Stimulated activated effector memory CD8-positive, alpha-beta T cell treated with anti-CD3 and anti-CD28 coated beads, Interleukin-12 subunit alpha, Interleukin-12 subunit beta, amount 100 ng/mL, for 72 hours (primary cell): ENCODE data around the gene SLC41A2.
"Not testable (repeated sequence)": the region's sequence is repeated elsewhere in the genome, so short reads cannot be mapped to it uniquely, and the experiment has no call there.

Source experiments
- ATAC-seq: fragments of 150-1000 bp; cut with Tn5 transposase; 2 replicates; pipeline ENCODE4 v1.10.0; 2021
- DNase-seq, 2 donors: peaks; one replicate each; pipeline ENCODE4 v3.0.0; 2021 to 2022; ENCODE audit warnings: low spot score in 2 of 2
- H3K27ac Mint-ChIP-seq: one replicate; pipeline ENCODE4 v1.8.0; 2022; ENCODE audit warnings: mild to moderate bottlenecking, mixed read lengths
- H3K36me3 Mint-ChIP-seq: one replicate; pipeline ENCODE4 v1.8.0; 2022; ENCODE audit warnings: mild to moderate bottlenecking, mixed read lengths
- H3K4me1 Mint-ChIP-seq: one replicate; pipeline ENCODE4 v1.8.0; 2022; ENCODE audit warnings: mixed read lengths
- H3K4me3 Mint-ChIP-seq: one replicate; pipeline ENCODE4 v1.8.0; 2022; ENCODE audit warnings: mild to moderate bottlenecking, mixed read lengths
- H3K9me3 Mint-ChIP-seq: one replicate; pipeline ENCODE4 v1.8.0; 2022; ENCODE audit warnings: mixed read lengths

SLC41A2 gene

GRCh38 chr12:104952816-104953215, 5.3 kb downstream of the SLC41A2 start:
- Mint-ChIP-seq H3K4me3 (no peak overlapping the region), H3K27ac (no peak overlapping the region), H3K36me3 (no peaks in the 10 kb centered on the region), H3K9me3 (no peaks in the 10 kb centered on the region), H3K4me1 (peaks cover 9% of the 10 kb centered on the region)
- DNase-seq: no peak
- ATAC-seq: no peak

GRCh38 chr12:104951759-104952509, 6.2 kb downstream of the SLC41A2 start:
- H3K4me3 Mint-ChIP-seq: no peak overlapping the region
- H3K36me3 Mint-ChIP-seq: no peaks in the 10 kb centered on the region
- no peak overlapping the region for H3K27ac Mint-ChIP-seq
- no peak for ATAC-seq
- H3K4me1 Mint-ChIP-seq: peaks cover 4% of the 10 kb centered on the region
- H3K9me3 Mint-ChIP-seq: no peaks in the 10 kb centered on the region
- no peak for DNase-seq

GRCh38 chr12:104948716-104949115, 9.4 kb downstream of the SLC41A2 start:
- not testable (repeated sequence) for H3K4me1 Mint-ChIP-seq, H3K9me3 Mint-ChIP-seq, H3K36me3 Mint-ChIP-seq, ATAC-seq, DNase-seq, H3K27ac Mint-ChIP-seq, H3K4me3 Mint-ChIP-seq

- peaks cover 3% of the 10 kb centered on the region for H3K9me3 Mint-ChIP-seq
- no peak for DNase-seq
- H3K4me3 Mint-ChIP-seq: no peak overlapping the region
- no peak for ATAC-seq
- H3K27ac Mint-ChIP-seq: no peak overlapping the region
- no peaks in the 10 kb centered on the region for H3K4me1 Mint-ChIP-seq
- H3K36me3 Mint-ChIP-seq: peaks cover 7% of the 10 kb centered on the region
These were observed 13.8 kb downstream of the SLC41A2 start for GRCh38 chr12:104944252-104944651.

GRCh38 chr12:104943401-104943800, 14.7 kb downstream of the SLC41A2 start:
- not testable (repeated sequence) for DNase-seq, H3K36me3 Mint-ChIP-seq, H3K9me3 Mint-ChIP-seq, ATAC-seq, H3K27ac Mint-ChIP-seq, H3K4me1 Mint-ChIP-seq, H3K4me3 Mint-ChIP-seq

- H3K36me3 Mint-ChIP-seq: peaks cover 7% of the 10 kb centered on the region
- no peak overlapping the region for H3K4me3 Mint-ChIP-seq
- H3K4me1 Mint-ChIP-seq: no peaks in the 10 kb centered on the region
- ATAC-seq (no peak), DNase-seq (no peak)
- peaks cover 3% of the 10 kb centered on the region for H3K9me3 Mint-ChIP-seq
- H3K27ac Mint-ChIP-seq: no peak overlapping the region
These were observed 16.0 kb downstream of the SLC41A2 start for GRCh38 chr12:104942075-104942474.

- Mint-ChIP-seq H3K4me1 (peaks cover under 1% of the 10 kb centered on the region), H3K27ac (no peak overlapping the region), H3K9me3 (peaks cover 3% of the 10 kb centered on the region), H3K4me3 (no peak overlapping the region), H3K36me3 (peaks cover 7% of the 10 kb centered on the region)
- DNase-seq: no peak
- ATAC-seq: no peak
These were observed 16.6 kb downstream of the SLC41A2 start for GRCh38 chr12:104941454-104941853.

GRCh38 chr12:104939089-104939488, 19.0 kb downstream of the SLC41A2 start:
- no peak overlapping the region for H3K27ac Mint-ChIP-seq
- peaks cover 3% of the 10 kb centered on the region for H3K9me3 Mint-ChIP-seq
- ATAC-seq: no peak
- DNase-seq: no peak
- peaks cover 6% of the 10 kb centered on the region for H3K4me1 Mint-ChIP-seq
- peaks cover 5% of the 10 kb centered on the region for H3K36me3 Mint-ChIP-seq
- no peak overlapping the region for H3K4me3 Mint-ChIP-seq

- DNase-seq: no peak
- no peaks in the 10 kb centered on the region for H3K9me3 Mint-ChIP-seq
- ATAC-seq: no peak
- H3K36me3 Mint-ChIP-seq: no peaks in the 10 kb centered on the region
- peaks cover 6% of the 10 kb centered on the region for H3K4me1 Mint-ChIP-seq
- no peak overlapping the region for H3K27ac Mint-ChIP-seq
- no peak overlapping the region for H3K4me3 Mint-ChIP-seq
These were observed 19.7 kb downstream of the SLC41A2 start for GRCh38 chr12:104938371-104938770.

GRCh38 chr12:104935886-104936285, 22.2 kb downstream of the SLC41A2 start:
- H3K36me3 Mint-ChIP-seq: no peaks in the 10 kb centered on the region
- ATAC-seq: peak; percentile 82
- no peak overlapping the region for H3K27ac Mint-ChIP-seq
- H3K4me3 Mint-ChIP-seq: no peak overlapping the region
- H3K9me3 Mint-ChIP-seq: no peaks in the 10 kb centered on the region
- H3K4me1 Mint-ChIP-seq: peaks cover 20% of the 10 kb centered on the region
- DNase-seq: no peak

GRCh38 chr12:104933778-104934177, 24.3 kb downstream of the SLC41A2 start:
- Mint-ChIP-seq H3K9me3 (no peaks in the 10 kb centered on the region), H3K36me3 (peaks cover 7% of the 10 kb centered on the region), H3K4me3 (no peak overlapping the region), H3K4me1 (peaks cover 35% of the 10 kb centered on the region), H3K27ac (no peak overlapping the region)
- no peak for ATAC-seq
- no peak for DNase-seq

- no peaks in the 10 kb centered on the region for H3K9me3 Mint-ChIP-seq
- H3K4me1 Mint-ChIP-seq: peaks cover 35% of the 10 kb centered on the region
- H3K36me3 Mint-ChIP-seq: peaks cover 11% of the 10 kb centered on the region
- no peak overlapping the region for H3K4me3 Mint-ChIP-seq
- ATAC-seq: no peak
- no peak overlapping the region for H3K27ac Mint-ChIP-seq
- DNase-seq: no peak
These were observed 25.0 kb downstream of the SLC41A2 start for GRCh38 chr12:104933128-104933527.

- ATAC-seq (peak; percentile 99), DNase-seq (peak; percentile 27 to 72)
- Mint-ChIP-seq H3K4me3 (peak overlapping the region; percentile 36), H3K4me1 (peaks cover 30% of the 10 kb centered on the region), H3K27ac (peak overlapping the region; percentile 91), H3K9me3 (no peaks in the 10 kb centered on the region), H3K36me3 (peaks cover 30% of the 10 kb centered on the region)
These were observed 27.4 kb downstream of the SLC41A2 start for GRCh38 chr12:104930388-104931326.

- Mint-ChIP-seq H3K36me3 (peaks cover 30% of the 10 kb centered on the region), H3K9me3 (no peaks in the 10 kb centered on the region), H3K27ac (peak overlapping the region; percentile 91), H3K4me1 (peaks cover 30% of the 10 kb centered on the region), H3K4me3 (peak overlapping the region; percentile 36)
- ATAC-seq (no peak), DNase-seq (no peak)
These were observed 28.1 kb downstream of the SLC41A2 start for GRCh38 chr12:104929977-104930376.

- Mint-ChIP-seq H3K36me3 (peaks cover 30% of the 10 kb centered on the region), H3K4me1 (peaks cover 30% of the 10 kb centered on the region), H3K9me3 (no peaks in the 10 kb centered on the region), H3K4me3 (peak overlapping the region; percentile 36), H3K27ac (peak overlapping the region; percentile 91)
- DNase-seq (no peak), ATAC-seq (no peak)
These were observed 28.7 kb downstream of the SLC41A2 start for GRCh38 chr12:104929368-104929767.
